ENCODE measurements around the gene REEP2. TPM values are rescaled to one million over a fixed set of nuclear protein-coding genes. Genes with fewer than 3 reads are reported as not detected.
"Not testable (repeated sequence)": the region's sequence is repeated elsewhere in the genome, so short reads cannot be mapped to it uniquely, and the experiment has no call there.

Gene REEP2
- total RNA-seq, 1 donor from 2014 or later: 5.1 TPM

GRCh38 chr5:138473151-138473550, 34.3 kb downstream of the REEP2 start:
- H3K27ac Mint-ChIP-seq; DNase-seq (ENCODE audit: low spot score); H3K36me3 Mint-ChIP-seq (ENCODE audit: low read depth); H3K9me3 Mint-ChIP-seq; intact Hi-C loops (cut with micrococcal nuclease); H3K4me3 Mint-ChIP-seq; H3K4me1 Mint-ChIP-seq (ENCODE audit: low read depth): not testable (repeated sequence)
- peaks cover 21% of the 10 kb centered on the region for H3K27me3 Mint-ChIP-seq (ENCODE audit: insufficient read depth)

- no peak overlapping the region for H3K27ac Mint-ChIP-seq
- H3K9me3 Mint-ChIP-seq: no peaks in the 10 kb centered on the region
- peaks cover 29% of the 10 kb centered on the region for H3K27me3 Mint-ChIP-seq (ENCODE audit: insufficient read depth)
- intact Hi-C loops (cut with micrococcal nuclease): no loop called here
- no peak overlapping the region for H3K4me3 Mint-ChIP-seq
- no peak for DNase-seq (ENCODE audit: low spot score)
- H3K4me1 Mint-ChIP-seq (ENCODE audit: low read depth): no peaks in the 10 kb centered on the region
- H3K36me3 Mint-ChIP-seq (ENCODE audit: low read depth): no peaks in the 10 kb centered on the region
Observed at GRCh38 chr5:138476918-138477317, 38.1 kb downstream of the REEP2 start.

- Mint-ChIP-seq H3K27me3 (ENCODE audit: insufficient read depth) (peaks cover 26% of the 10 kb centered on the region), H3K4me3 (no peak overlapping the region), H3K9me3 (no peaks in the 10 kb centered on the region), H3K4me1 (ENCODE audit: low read depth) (no peaks in the 10 kb centered on the region), H3K27ac (no peak overlapping the region), H3K36me3 (ENCODE audit: low read depth) (no peaks in the 10 kb centered on the region)
- intact Hi-C loops (cut with micrococcal nuclease): no loop called here
- no peak for DNase-seq (ENCODE audit: low spot score)
Observed at GRCh38 chr5:138482638-138483037, 43.8 kb downstream of the REEP2 start.

DNA sequence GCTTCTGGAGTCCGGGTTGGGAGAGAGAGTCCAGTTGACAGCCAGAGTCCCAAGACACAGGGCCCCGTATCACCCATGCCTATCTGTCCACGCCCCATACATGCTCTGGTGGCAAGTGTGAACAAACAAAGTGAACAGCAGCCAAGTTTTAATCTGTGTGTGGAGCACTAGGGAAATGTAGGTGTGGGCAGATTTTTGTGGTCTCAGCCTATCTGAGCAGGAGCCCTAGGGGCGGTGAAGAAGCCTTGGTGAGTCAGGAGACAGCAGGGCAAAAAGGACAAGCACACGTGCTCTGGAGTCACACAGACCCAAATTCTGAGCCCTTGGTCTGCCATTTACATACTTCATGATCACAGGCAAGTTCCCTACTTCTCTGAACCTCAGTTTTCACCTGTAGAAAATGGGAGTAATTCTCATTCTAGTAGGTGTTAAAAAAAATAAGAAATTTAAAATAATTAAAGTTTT, 49.7 kb downstream of the REEP2 start:
- DNase-seq (ENCODE audit: low spot score): no peak
- intact Hi-C loops (cut with micrococcal nuclease): no loop called here
- H3K36me3 Mint-ChIP-seq (ENCODE audit: low read depth): no peaks in the 10 kb centered on the region
- no peak overlapping the region for H3K4me3 Mint-ChIP-seq
- H3K27ac Mint-ChIP-seq: no peak overlapping the region
- H3K9me3 Mint-ChIP-seq: no peaks in the 10 kb centered on the region
- peaks cover 41% of the 10 kb centered on the region for H3K27me3 Mint-ChIP-seq (ENCODE audit: insufficient read depth)
- H3K4me1 Mint-ChIP-seq (ENCODE audit: low read depth): peaks cover 8% of the 10 kb centered on the region

GRCh38 chr5:138489683-138490061, 50.8 kb downstream of the REEP2 start:
- peaks cover 8% of the 10 kb centered on the region for H3K4me1 Mint-ChIP-seq (ENCODE audit: low read depth)
- no peaks in the 10 kb centered on the region for H3K9me3 Mint-ChIP-seq
- no peak overlapping the region for H3K27ac Mint-ChIP-seq
- no peak for DNase-seq (ENCODE audit: low spot score)
- H3K4me3 Mint-ChIP-seq: no peak overlapping the region
- intact Hi-C loops (cut with micrococcal nuclease): no loop called here
- H3K36me3 Mint-ChIP-seq (ENCODE audit: low read depth): no peaks in the 10 kb centered on the region
- H3K27me3 Mint-ChIP-seq (ENCODE audit: insufficient read depth): peaks cover 39% of the 10 kb centered on the region

- H3K4me1 Mint-ChIP-seq (ENCODE audit: low read depth): peaks cover 8% of the 10 kb centered on the region
- H3K27ac Mint-ChIP-seq: no peak overlapping the region
- DNase-seq (ENCODE audit: low spot score): no peak
- intact Hi-C loops (cut with micrococcal nuclease): no loop called here
- H3K36me3 Mint-ChIP-seq (ENCODE audit: low read depth): no peaks in the 10 kb centered on the region
- H3K9me3 Mint-ChIP-seq: no peaks in the 10 kb centered on the region
- H3K27me3 Mint-ChIP-seq (ENCODE audit: insufficient read depth): peaks cover 36% of the 10 kb centered on the region
- peak overlapping the region; percentile 40 for H3K4me3 Mint-ChIP-seq
Observed at GRCh38 chr5:138490648-138491283, 51.9 kb downstream of the REEP2 start.

GRCh38 chr5:138491284-138491648, 52.4 kb downstream of the REEP2 start:
- Mint-ChIP-seq H3K36me3 (ENCODE audit: low read depth) (no peaks in the 10 kb centered on the region), H3K4me3 (peak overlapping the region; percentile 53), H3K4me1 (ENCODE audit: low read depth) (peaks cover 8% of the 10 kb centered on the region), H3K27me3 (ENCODE audit: insufficient read depth) (peaks cover 34% of the 10 kb centered on the region), H3K27ac (no peak overlapping the region), H3K9me3 (no peaks in the 10 kb centered on the region)
- no peak for DNase-seq (ENCODE audit: low spot score)
- intact Hi-C loops (cut with micrococcal nuclease): no loop called here

GRCh38 chr5:138491669-138492559, 53.1 kb downstream of the REEP2 start:
- Mint-ChIP-seq H3K27ac (peak overlapping the region; percentile 68), H3K27me3 (ENCODE audit: insufficient read depth) (peaks cover 34% of the 10 kb centered on the region), H3K9me3 (no peaks in the 10 kb centered on the region), H3K4me1 (ENCODE audit: low read depth) (peaks cover 8% of the 10 kb centered on the region), H3K36me3 (ENCODE audit: low read depth) (no peaks in the 10 kb centered on the region), H3K4me3 (peak overlapping the region; percentile 89)
- DNase-seq (ENCODE audit: low spot score): peak; percentile 83
- intact Hi-C loops (cut with micrococcal nuclease): loop anchor here (1.0 to 2.0 kb wide), 8 partner anchors 9 to 313 kb away; partner anchors contain the start of genes BRD8, CDC23, EGR1 and ETF1

DNA sequence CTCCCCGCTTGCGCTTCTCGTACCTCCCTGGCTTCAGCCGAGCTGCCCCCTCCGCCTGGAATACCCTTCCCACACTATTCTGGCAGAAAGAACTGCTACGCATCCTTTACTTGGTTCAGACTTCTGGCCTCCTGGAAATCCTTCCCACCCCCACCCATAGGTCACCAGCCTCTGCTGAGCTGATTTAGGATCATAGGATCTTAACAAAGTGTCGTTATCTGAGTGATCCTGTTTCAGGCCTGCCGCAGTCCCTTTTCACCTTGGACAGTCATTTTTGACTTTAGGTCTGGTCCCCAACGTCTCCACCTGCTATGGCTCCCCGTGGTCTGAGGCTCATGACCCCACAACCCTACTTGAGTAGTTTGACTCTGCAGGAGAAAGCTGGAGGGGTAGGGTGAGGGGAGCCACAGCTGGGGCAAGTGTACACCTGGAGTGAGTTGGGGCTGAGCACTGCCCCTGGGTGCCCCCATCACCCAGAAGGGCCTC, 53.7 kb downstream of the REEP2 start:
- H3K4me1 Mint-ChIP-seq (ENCODE audit: low read depth): peaks cover 8% of the 10 kb centered on the region
- peak overlapping the region; percentile 68 for H3K27ac Mint-ChIP-seq
- no peak for DNase-seq (ENCODE audit: low spot score)
- no peaks in the 10 kb centered on the region for H3K9me3 Mint-ChIP-seq
- H3K27me3 Mint-ChIP-seq (ENCODE audit: insufficient read depth): peaks cover 31% of the 10 kb centered on the region
- intact Hi-C loops (cut with micrococcal nuclease): loop anchor here (1.0 to 2.0 kb wide), 8 partner anchors 9 to 314 kb away; partner anchors contain the start of genes BRD8, CDC23, EGR1 and ETF1
- H3K4me3 Mint-ChIP-seq: peak overlapping the region; percentile 89
- no peaks in the 10 kb centered on the region for H3K36me3 Mint-ChIP-seq (ENCODE audit: low read depth)

DNA sequence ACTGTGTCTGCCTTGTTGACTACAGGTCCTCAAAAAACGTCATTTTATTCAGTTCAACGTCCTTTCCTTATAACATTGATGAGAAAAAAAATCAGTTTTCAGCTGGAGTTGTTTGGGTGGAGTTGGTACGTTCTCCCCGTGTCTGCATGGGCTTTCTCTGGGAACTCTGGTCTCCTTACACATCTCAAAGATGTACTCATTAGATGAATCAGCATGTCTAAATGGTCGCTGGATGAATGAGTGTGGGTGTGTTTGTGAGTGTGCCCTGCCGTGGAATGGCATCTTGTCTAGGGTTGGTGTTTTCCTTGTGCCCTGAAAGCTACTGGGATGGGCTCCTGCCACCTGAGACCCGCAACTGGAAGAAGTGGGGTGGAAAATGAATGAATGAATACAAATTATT, 56.5 kb downstream of the REEP2 start:
- intact Hi-C loops (cut with micrococcal nuclease): no loop called here
- Mint-ChIP-seq H3K36me3 (ENCODE audit: low read depth) (no peaks in the 10 kb centered on the region), H3K27ac (no peak overlapping the region), H3K4me3 (no peak overlapping the region), H3K4me1 (ENCODE audit: low read depth) (peaks cover 8% of the 10 kb centered on the region), H3K9me3 (no peaks in the 10 kb centered on the region), H3K27me3 (ENCODE audit: insufficient read depth) (peaks cover 15% of the 10 kb centered on the region)
- DNase-seq (ENCODE audit: low spot score): no peak

Other genes with a start within 250 kb of the REEP2 start
- 48.0 and 50.4 TPM in 2 replicates for gene CDC23, start 225.7 kb upstream of the REEP2 start, total RNA-seq
- 0.13 TPM in 1 of 2 replicates, not detected in the other for gene GFRA3, start 164.4 kb upstream of the REEP2 start, total RNA-seq
- gene CDC25C, start 107.3 kb upstream of the REEP2 start, total RNA-seq: 5.3 and 5.6 TPM in 2 replicates
- 27.0 and 29.2 TPM in 2 replicates for gene FAM53C, start 100.8 kb upstream of the REEP2 start, total RNA-seq
- gene KDM3B, start 86.4 kb upstream of the REEP2 start, total RNA-seq: 55.0 and 59.3 TPM in 2 replicates
- 42.8 and 43.0 TPM in 2 replicates for gene EGR1, start 26.4 kb downstream of the REEP2 start, total RNA-seq
- gene ETF1, start 104.2 kb downstream of the REEP2 start, total RNA-seq: 201 and 219 TPM in 2 replicates
- gene HSPA9, start 136.3 kb downstream of the REEP2 start, total RNA-seq: 372 and 383 TPM in 2 replicates